CD14-positive monocyte (primary cell): Measurements from ENCODE around the gene CUZD1. TPM values are rescaled to one million over a fixed set of nuclear protein-coding genes. Genes with fewer than 3 reads are reported as not detected.
"Not testable (repeated sequence)": the region's sequence is repeated elsewhere in the genome, so short reads cannot be mapped to it uniquely, and the experiment has no call there.

Experiments used
- DNase-seq, 3 donors: peaks; one replicate each; pipeline ENCODE4 v3.0.0-alpha.2; 2011 to 2022
- H2AFZ ChIP-seq: 2 replicates; pipeline ENCODE4 v1.6.0; 2012; ENCODE audit warnings: mild to moderate bottlenecking, low read depth, low read length, inconsistent platforms; ENCODE audit not compliant: insufficient read depth, poor library complexity, severe bottlenecking
- H3K27ac ChIP-seq, 2 donors: 1 replicate in 1 of 2; 2 replicates in 1 of 2; pipeline ENCODE4 v1.5.1; 2012 to 2013; ENCODE audit warnings: low read length in 2 of 2, control low read depth in 1 of 2, inconsistent platforms in 1 of 2, low read depth in 1 of 2, mild to moderate bottlenecking in 1 of 2
- H3K27me3 ChIP-seq, 2 donors: one replicate each; pipeline versions ENCODE4 v1.6.0 to v1.6.1; 2011 to 2013; ENCODE audit warnings: low read length in 2 of 2; ENCODE audit not compliant: control insufficient read depth in 2 of 2, insufficient read depth in 2 of 2
- H3K36me3 ChIP-seq, 2 donors: replicated peaks in 1 of 2; 1 replicate in 1 of 2; 2 replicates in 1 of 2; pipeline versions ENCODE4 v1.5.1 to v1.6.1; 2012 to 2013; ENCODE audit warnings: low read length in 2 of 2, control low read depth in 1 of 2, inconsistent platforms in 1 of 2, mild to moderate bottlenecking in 1 of 2; ENCODE audit not compliant: insufficient read depth in 2 of 2, control insufficient read depth in 1 of 2
- H3K4me1 ChIP-seq, 2 donors: 1 replicate in 1 of 2; 2 replicates in 1 of 2; pipeline versions ENCODE4 v1.5.1 to v1.6.1; 2012 to 2013; ENCODE audit warnings: low read length in 2 of 2, control low read depth in 1 of 2, inconsistent platforms in 1 of 2, mild to moderate bottlenecking in 1 of 2, moderate library complexity in 1 of 2; ENCODE audit not compliant: insufficient read depth in 2 of 2, control insufficient read depth in 1 of 2
- H3K4me2 ChIP-seq: replicated peaks from 2 replicates; pipeline ENCODE3; 2012; ENCODE audit warnings: low read length, moderate library complexity, mild to moderate bottlenecking; ENCODE audit not compliant: poor library complexity, severe bottlenecking; ENCODE audit errors: extremely low read depth
- H3K4me3 ChIP-seq, 3 experiments: fragments of 200-600 bp in 1 of 3; sonication (generic) in 1 of 3; replicated peaks in 1 of 3; 1 replicate in 2 of 3; 2 replicates in 1 of 3; pipeline ENCODE4 v1.5.1; 2011 to 2013; ENCODE audit warnings: low read length in 3 of 3, mild to moderate bottlenecking in 3 of 3, control low read depth in 2 of 3, low read depth in 2 of 3, inconsistent platforms in 1 of 3, moderate library complexity in 1 of 3
- H3K79me2 ChIP-seq: 2 replicates; pipeline ENCODE4 v1.6.0; 2012; ENCODE audit warnings: mild to moderate bottlenecking, control low read depth, inconsistent platforms, low read length, moderate library complexity; ENCODE audit not compliant: insufficient read depth
- H3K9ac ChIP-seq: 2 replicates; pipeline ENCODE4 v1.6.0; 2017; ENCODE audit warnings: low read length, mild to moderate bottlenecking; ENCODE audit not compliant: insufficient read depth, poor library complexity, severe bottlenecking
- H3K9me3 ChIP-seq, 2 donors: replicated peaks in 1 of 2; 1 replicate in 1 of 2; 2 replicates in 1 of 2; pipeline versions ENCODE4 v1.5.1 to v1.6.1; 2012 to 2013; ENCODE audit warnings: low read length in 2 of 2, control low read depth in 1 of 2; ENCODE audit not compliant: control insufficient read depth in 1 of 2, insufficient read depth in 1 of 2
- H4K20me1 ChIP-seq: 2 replicates; pipeline ENCODE4 v1.6.0; 2012; ENCODE audit warnings: mild to moderate bottlenecking, low read length, control low read depth, moderate library complexity; ENCODE audit not compliant: insufficient read depth
- H3K27ac Mint-ChIP-seq, 7 donors: one replicate each; pipeline ENCODE4 v1.8.0; 2020; ENCODE audit warnings: mild to moderate bottlenecking in 7 of 7, mixed read lengths in 7 of 7, moderate library complexity in 6 of 7, inconsistent platforms in 2 of 7
- H3K27me3 Mint-ChIP-seq, 3 donors: one replicate each; pipeline ENCODE4 v1.8.0; 2021 to 2022; ENCODE audit warnings: low read depth in 3 of 3, mild to moderate bottlenecking in 3 of 3, mixed read lengths in 3 of 3, moderate library complexity in 3 of 3, inconsistent platforms in 1 of 3
- H3K36me3 Mint-ChIP-seq, 2 donors: one replicate each; pipeline ENCODE4 v1.8.0; 2020; ENCODE audit warnings: mixed read lengths in 2 of 2, inconsistent platforms in 1 of 2, mild to moderate bottlenecking in 1 of 2
- H3K4me1 Mint-ChIP-seq: one replicate; pipeline ENCODE4 v1.8.0; 2020; ENCODE audit warnings: mild to moderate bottlenecking, mixed read lengths
- H3K4me3 Mint-ChIP-seq, 2 donors: one replicate each; pipeline ENCODE4 v1.8.0; 2020; ENCODE audit warnings: mild to moderate bottlenecking in 2 of 2, mixed read lengths in 2 of 2, moderate library complexity in 1 of 2
- H3K9me3 Mint-ChIP-seq, 7 donors: one replicate each; pipeline ENCODE4 v1.8.0; 2020 to 2022; ENCODE audit warnings: mixed read lengths in 7 of 7, mild to moderate bottlenecking in 6 of 7, moderate library complexity in 6 of 7, inconsistent platforms in 2 of 7
- WGBS: methylation state at CpG from one replicate; pipeline ENCODE4 v1.1.5; 2013; ENCODE audit warnings: missing lambda C conversion rate; ENCODE audit not compliant: insufficient coverage; 5-methylcytosine and 5-hydroxymethylcytosine counted together
- intact Hi-C, 2 donors: fragments of 100-400 bp; cut with micrococcal nuclease; formaldehyde crosslinking; loops; one replicate each; pipeline versions ENCODE4 v1.15.0 to v1.15.1; 2023
- polyA plus RNA-seq, 3 donors: library from polyadenylated mRNA; depleted of rRNA in 1 of 3; unstranded in 2 of 3; stranded (reverse) in 1 of 3; fragments of 300-500 nt in 2 of 3; fragments of >200 nt in 1 of 3; fragmentation: Illumina TruSeq in 2 of 3; gene quantifications; 1 replicate in 2 of 3; 2 replicates in 1 of 3; pipeline ENCODE4 v1.2.3, GENCODE V29; 2012 to 2021
- TF ChIP-seq, protein P1 (sequence below): fragments of 200-600 bp; IDR thresholded peaks from one replicate; pipeline ENCODE4 v1.8.0; 2022; ENCODE audit warnings: antibody characterized with exemption, mild to moderate bottlenecking

The CUZD1 gene
- polyA plus RNA-seq, 3 donors, result 0.14 to 0.29 TPM; not detected in 1

DNA sequence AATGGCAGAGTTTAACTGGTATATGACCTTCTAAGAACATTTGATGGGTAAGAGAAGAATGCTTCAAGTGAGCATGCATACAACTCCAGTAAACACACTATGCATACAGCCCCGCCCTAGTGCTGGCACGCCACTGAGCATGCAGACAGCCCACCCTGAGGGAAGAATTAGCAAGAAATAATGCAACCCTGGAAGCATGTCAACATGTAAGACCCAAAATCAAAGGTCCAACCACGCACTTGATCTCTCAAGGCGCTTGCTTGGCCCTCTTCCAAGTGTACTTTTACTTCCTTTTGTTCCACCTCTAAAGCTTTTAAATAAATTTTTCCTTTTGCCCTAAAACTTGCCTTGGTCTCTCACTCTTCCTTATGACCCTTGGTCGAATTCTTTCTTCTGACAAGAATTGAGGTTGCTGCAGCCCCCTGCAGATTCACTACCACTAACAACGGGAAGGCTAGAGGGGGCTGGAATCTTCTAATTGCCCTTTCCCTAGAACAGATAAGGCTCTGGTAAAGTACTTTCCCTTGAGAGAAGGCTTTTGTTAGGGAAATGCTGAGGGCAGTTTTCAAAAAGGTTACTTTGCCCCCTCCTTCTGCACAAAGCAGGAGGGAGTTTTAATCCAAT is 30.3 kb upstream of the CUZD1 start:
- Histone ChIP-seq H2AFZ (no peak overlapping the region), H3K4me3 (no peak overlapping the region), H3K9me3 (peaks cover 0 to 3% of the 10 kb centered on the region in 2 donors), H3K27me3 (peaks cover 3 to 5% of the 10 kb centered on the region in 2 donors), H3K27ac (no peak overlapping the region), H3K79me2 (peaks cover 10% of the 10 kb centered on the region), H3K36me3 (no peaks in the 10 kb centered on the region), H3K9ac (no peak overlapping the region), H3K4me1 (peaks cover 15 to 16% of the 10 kb centered on the region in 2 donors), H3K4me2 (no peak overlapping the region), H4K20me1 (no peaks in the 10 kb centered on the region)
- Mint-ChIP-seq H3K4me1 (peaks cover 30% of the 10 kb centered on the region), H3K27ac (no peak overlapping the region), H3K9me3 (peaks cover 3 to 18% (median 10%) of the 10 kb centered on the region in 7 donors), H3K36me3 (peaks cover 3 to 5% of the 10 kb centered on the region in 2 donors), H3K4me3 (no peak overlapping the region), H3K27me3 (peaks cover 2 to 24% (median 9%) of the 10 kb centered on the region in 3 donors)
- 89% methylated on average over 3 of the region's 6 CpGs for WGBS
- no peak for DNase-seq
- intact Hi-C loops, result loop anchor here in 1 of 2 donors (10.0 kb wide), 1 partner anchor 279 kb away; the partner anchor contains the start of gene BUB3
- TF ChIP-seq, protein P1, sequence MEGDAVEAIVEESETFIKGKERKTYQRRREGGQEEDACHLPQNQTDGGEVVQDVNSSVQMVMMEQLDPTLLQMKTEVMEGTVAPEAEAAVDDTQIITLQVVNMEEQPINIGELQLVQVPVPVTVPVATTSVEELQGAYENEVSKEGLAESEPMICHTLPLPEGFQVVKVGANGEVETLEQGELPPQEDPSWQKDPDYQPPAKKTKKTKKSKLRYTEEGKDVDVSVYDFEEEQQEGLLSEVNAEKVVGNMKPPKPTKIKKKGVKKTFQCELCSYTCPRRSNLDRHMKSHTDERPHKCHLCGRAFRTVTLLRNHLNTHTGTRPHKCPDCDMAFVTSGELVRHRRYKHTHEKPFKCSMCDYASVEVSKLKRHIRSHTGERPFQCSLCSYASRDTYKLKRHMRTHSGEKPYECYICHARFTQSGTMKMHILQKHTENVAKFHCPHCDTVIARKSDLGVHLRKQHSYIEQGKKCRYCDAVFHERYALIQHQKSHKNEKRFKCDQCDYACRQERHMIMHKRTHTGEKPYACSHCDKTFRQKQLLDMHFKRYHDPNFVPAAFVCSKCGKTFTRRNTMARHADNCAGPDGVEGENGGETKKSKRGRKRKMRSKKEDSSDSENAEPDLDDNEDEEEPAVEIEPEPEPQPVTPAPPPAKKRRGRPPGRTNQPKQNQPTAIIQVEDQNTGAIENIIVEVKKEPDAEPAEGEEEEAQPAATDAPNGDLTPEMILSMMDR, result no peak

DNA sequence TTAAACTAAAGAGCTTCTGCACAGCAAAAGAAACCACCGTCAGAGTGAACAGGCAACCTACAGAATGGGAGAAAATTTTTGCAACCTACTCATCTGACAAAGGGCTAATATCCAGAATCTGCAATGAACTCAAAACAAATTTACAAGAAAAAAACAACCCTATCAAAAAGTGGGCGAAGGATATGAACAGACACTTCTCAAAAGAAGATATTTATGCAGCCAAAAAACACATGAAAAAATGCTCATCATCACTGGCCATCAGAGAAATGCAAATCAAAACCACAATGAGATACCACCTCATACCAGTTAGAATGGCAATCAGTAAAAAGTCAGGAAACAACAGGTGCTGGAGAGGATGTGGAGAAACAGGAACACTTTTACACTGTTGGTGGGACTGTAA is 26.3 kb upstream of the CUZD1 start:
- not testable (repeated sequence) for H3K27ac ChIP-seq, H3K36me3 ChIP-seq, H3K4me3 Mint-ChIP-seq, H3K9ac ChIP-seq, H3K4me2 ChIP-seq, H3K27ac Mint-ChIP-seq, H3K79me2 ChIP-seq, H3K4me3 ChIP-seq, H3K36me3 Mint-ChIP-seq, H3K27me3 Mint-ChIP-seq, H3K27me3 ChIP-seq, DNase-seq, H3K4me1 Mint-ChIP-seq, H3K9me3 ChIP-seq, H2AFZ ChIP-seq, H4K20me1 ChIP-seq, H3K4me1 ChIP-seq
- intact Hi-C loops, result loop anchor here in 1 of 2 donors (10.0 kb wide), 1 partner anchor 283 kb away; the partner anchor contains the start of gene BUB3
- H3K9me3 Mint-ChIP-seq, result peaks cover 12 to 28% (median 21%) of the 10 kb centered on the region in 7 donors
- WGBS, result no CpG with 5 or more reads among the region's 2 CpGs

- H3K27ac ChIP-seq, H3K36me3 Mint-ChIP-seq, H3K9me3 ChIP-seq, H3K4me1 ChIP-seq, H2AFZ ChIP-seq, H3K9ac ChIP-seq, H3K36me3 ChIP-seq, H3K4me3 ChIP-seq, H3K27me3 ChIP-seq, intact Hi-C loops, H3K27me3 Mint-ChIP-seq, H3K4me3 Mint-ChIP-seq, H3K79me2 ChIP-seq, DNase-seq, H3K27ac Mint-ChIP-seq, H3K4me2 ChIP-seq, H4K20me1 ChIP-seq, H3K4me1 Mint-ChIP-seq: not testable (repeated sequence)
- peaks cover 11 to 25% (median 19%) of the 10 kb centered on the region in 7 donors for H3K9me3 Mint-ChIP-seq
- no CpG with 5 or more reads among the region's 2 CpGs for WGBS
Measured at GRCh38 chr10:122868768-122869167, 23.1 kb upstream of the CUZD1 start.
